Lung (tissue), 12 donors: ENCODE results near the gene PAPLN. TPM values are rescaled to one million over a fixed set of nuclear protein-coding genes. Genes with fewer than 3 reads are reported as not detected.

Experiments used
- ATAC-seq: fragments of 200-7000 bp; cut with Tn5 transposase; one replicate; pipeline ENCODE4 v1.9.1; 2020; ENCODE audit warnings: moderate number of reproducible peaks; ENCODE audit not compliant: insufficient read depth, low FRiP score
- DNase-seq, 3 donors: peaks; one replicate each; pipeline ENCODE4 v3.0.0-alpha.2; 2013 to 2017
- H3K27ac ChIP-seq, 2 donors: one replicate each; pipeline ENCODE4 v1.5.1; 2013; ENCODE audit warnings: mild to moderate bottlenecking in 2 of 2, moderate library complexity in 2 of 2, control low read depth in 1 of 2, inconsistent platforms in 1 of 2, low read depth in 1 of 2, low read length in 1 of 2
- H3K27me3 ChIP-seq, 3 donors: one replicate each; pipeline ENCODE4 v1.5.1; 2013; ENCODE audit warnings: low read length in 2 of 3; ENCODE audit not compliant: control insufficient read depth in 3 of 3, insufficient read depth in 3 of 3
- H3K36me3 ChIP-seq, 4 donors: one replicate each; pipeline ENCODE4 v1.5.1; 2013; ENCODE audit warnings: low read length in 4 of 4, mild to moderate bottlenecking in 1 of 4, moderate library complexity in 1 of 4; ENCODE audit not compliant: control insufficient read depth in 4 of 4, insufficient read depth in 4 of 4
- H3K4me1 ChIP-seq, 5 donors: one replicate each; pipeline ENCODE4 v1.5.1; 2013; ENCODE audit warnings: low read length in 5 of 5, mild to moderate bottlenecking in 2 of 5, moderate library complexity in 1 of 5; ENCODE audit not compliant: control insufficient read depth in 5 of 5, insufficient read depth in 5 of 5
- H3K4me3 ChIP-seq: one replicate; pipeline ENCODE4 v1.5.1; 2013; ENCODE audit warnings: mild to moderate bottlenecking, control low read depth, moderate library complexity
- H3K9ac ChIP-seq, 2 donors: one replicate each; pipeline ENCODE4 v1.5.1; 2013; ENCODE audit warnings: low read length in 2 of 2, control low read depth in 1 of 2; ENCODE audit not compliant: insufficient read depth in 1 of 2
- H3K9me3 ChIP-seq, 4 donors: one replicate each; pipeline ENCODE4 v1.5.1; 2013; ENCODE audit warnings: low read length in 3 of 4, mild to moderate bottlenecking in 1 of 4, moderate library complexity in 1 of 4; ENCODE audit not compliant: control insufficient read depth in 4 of 4, insufficient read depth in 3 of 4
- WGBS, 2 donors: extraction: QIAGEN DNeasy Blood & Tissue Kit; methylation state at CpG; one replicate each; pipeline ENCODE4 v1.1.7; 2013; 5-methylcytosine and 5-hydroxymethylcytosine counted together
- polyA plus RNA-seq, 2 donors: library from polyadenylated mRNA; stranded (reverse); fragments of 200-250 nt; gene quantifications; one replicate each; pipeline ENCODE4 v1.2.1, GENCODE V29; 2013
- total RNA-seq, 2 donors: library from RNA; depleted of rRNA in 1 of 2; stranded (reverse); fragments of >200 nt in 1 of 2; gene quantifications; one replicate each; pipeline ENCODE4 v1.2.1, GENCODE V29; 2014 to 2021
- TF ChIP-seq, protein P1 (sequence below): IDR thresholded peaks from 2 replicates; pipeline ENCODE4 v1.5.1; 2012; ENCODE audit warnings: mild to moderate bottlenecking; ENCODE audit errors: control extremely low read depth, extremely low read depth
- donor health status: control.
- donor health status: control.
- donor health status: Bipolar disorder and iron deficiency.
- donor health status: healthy.
- donor health status: DM: yes; HTN: yes; CAD: no.

PAPLN gene
- total and polyA plus RNA-seq, 4 donors = 2.9 to 18.0 (median 8.3) TPM

DNA sequence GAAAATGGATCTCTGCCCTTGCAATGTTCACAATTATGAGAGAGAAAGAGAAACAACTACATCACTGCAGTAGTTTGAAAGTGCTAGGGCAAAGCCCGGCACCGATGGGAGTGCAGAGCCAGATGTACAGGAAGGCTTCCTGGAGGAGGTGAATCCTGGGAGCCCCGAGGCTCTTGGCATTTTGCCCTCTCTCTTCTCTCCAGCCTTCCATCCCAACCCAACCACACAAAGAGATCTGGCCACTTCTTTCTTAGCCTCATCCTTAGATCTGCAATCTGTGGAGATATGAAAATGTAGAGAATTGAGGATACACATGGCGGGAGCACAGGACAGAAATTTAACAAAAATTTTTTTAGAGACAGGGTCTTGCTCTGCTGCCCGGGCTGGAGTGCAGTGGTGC is 3.3 kb upstream of the PAPLN start:
- Histone ChIP-seq H3K27ac (no peak overlapping the region), H3K27me3 (peaks cover 0 to 16% (median 10%) of the 10 kb centered on the region in 3 donors), H3K36me3 (no peaks in the 10 kb centered on the region), H3K9me3 (peaks cover 0 to 2% (median 0%) of the 10 kb centered on the region in 4 donors), H3K4me1 (peaks cover 0 to 53% (median 18%) of the 10 kb centered on the region in 5 donors), H3K4me3 (no peak overlapping the region), H3K9ac (no peak overlapping the region)
- 83 to 85% methylated on average over 5 of the region's 5 CpGs for WGBS, 2 donors
- ATAC-seq = no peak
- TF ChIP-seq, protein P1, sequence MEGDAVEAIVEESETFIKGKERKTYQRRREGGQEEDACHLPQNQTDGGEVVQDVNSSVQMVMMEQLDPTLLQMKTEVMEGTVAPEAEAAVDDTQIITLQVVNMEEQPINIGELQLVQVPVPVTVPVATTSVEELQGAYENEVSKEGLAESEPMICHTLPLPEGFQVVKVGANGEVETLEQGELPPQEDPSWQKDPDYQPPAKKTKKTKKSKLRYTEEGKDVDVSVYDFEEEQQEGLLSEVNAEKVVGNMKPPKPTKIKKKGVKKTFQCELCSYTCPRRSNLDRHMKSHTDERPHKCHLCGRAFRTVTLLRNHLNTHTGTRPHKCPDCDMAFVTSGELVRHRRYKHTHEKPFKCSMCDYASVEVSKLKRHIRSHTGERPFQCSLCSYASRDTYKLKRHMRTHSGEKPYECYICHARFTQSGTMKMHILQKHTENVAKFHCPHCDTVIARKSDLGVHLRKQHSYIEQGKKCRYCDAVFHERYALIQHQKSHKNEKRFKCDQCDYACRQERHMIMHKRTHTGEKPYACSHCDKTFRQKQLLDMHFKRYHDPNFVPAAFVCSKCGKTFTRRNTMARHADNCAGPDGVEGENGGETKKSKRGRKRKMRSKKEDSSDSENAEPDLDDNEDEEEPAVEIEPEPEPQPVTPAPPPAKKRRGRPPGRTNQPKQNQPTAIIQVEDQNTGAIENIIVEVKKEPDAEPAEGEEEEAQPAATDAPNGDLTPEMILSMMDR = no peak
- DNase-seq = no peak

DNA sequence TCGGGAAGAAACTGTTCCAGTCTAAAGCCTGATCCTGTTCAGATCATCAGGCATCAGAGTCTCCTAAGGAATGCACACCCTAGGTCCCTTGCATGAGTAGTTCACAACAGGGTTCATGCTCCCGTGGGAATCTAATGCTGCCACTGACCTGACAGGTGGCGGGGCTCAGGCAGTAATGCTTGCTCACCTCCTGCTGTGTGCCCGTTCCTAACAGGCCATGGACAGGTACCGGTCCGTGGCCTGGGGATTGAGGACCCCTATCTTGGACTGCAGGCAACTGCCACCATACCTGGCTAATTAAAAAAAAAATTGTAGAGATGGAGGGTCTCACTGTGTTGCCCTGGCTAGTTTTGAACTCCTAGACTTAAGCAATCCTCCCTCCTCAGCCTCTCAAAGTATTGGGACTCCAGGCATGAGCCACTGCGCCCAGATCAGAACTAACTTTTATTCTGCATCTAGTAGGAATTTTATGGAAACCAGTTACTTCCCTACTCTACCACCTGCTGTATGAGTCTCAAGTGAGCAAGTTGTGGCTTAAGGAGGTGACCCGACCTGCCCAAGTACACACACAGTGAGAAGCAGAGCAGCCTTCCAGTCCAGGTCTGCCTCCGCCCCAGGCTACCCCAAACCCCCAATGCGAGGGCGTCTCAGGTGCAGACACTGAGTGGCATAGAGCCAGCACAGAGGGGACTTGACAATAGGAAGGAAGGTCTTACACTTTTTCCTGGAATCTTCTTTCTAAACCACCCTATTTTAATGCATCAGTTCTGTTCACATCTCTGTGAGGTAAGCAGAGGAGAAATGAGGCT is 2.5 kb upstream of the PAPLN start:
- peaks cover 0 to 18% (median 13%) of the 10 kb centered on the region in 3 donors for H3K27me3 ChIP-seq

DNA sequence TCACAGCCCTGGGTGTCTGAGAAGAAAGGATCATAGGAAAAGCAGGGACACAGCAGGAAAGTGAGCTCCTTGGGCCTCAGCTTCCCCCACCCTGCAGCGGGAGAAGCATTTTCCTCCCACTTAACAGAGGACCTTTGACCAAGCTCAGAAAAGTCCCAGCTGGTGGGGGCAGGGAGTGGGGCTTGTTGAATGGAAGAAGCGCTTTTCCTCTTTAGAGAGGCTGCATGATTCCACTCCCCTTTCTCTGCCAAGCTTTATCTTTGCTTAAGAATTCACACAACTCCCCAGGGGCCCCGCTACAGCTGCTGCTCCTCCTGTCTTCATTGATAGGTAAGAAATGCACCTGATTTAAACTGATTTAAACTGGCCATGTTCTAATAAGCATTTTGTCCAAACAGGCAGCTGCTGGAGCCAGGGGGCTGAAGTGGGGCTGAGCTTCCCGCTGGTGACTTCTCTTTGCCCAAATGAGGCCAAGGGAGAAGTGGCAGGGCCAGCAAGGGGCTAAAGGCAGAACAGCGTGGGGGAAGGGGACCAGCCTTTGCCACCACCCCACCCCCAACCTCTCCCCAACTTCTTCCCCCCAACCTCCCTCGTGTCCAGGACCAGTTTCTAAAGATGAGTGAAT is 1.7 kb upstream of the PAPLN start:
- Histone ChIP-seq H3K27me3 (peaks cover 0 to 22% (median 16%) of the 10 kb centered on the region in 3 donors), H3K9me3 (peaks cover 0 to 2% (median 0%) of the 10 kb centered on the region in 4 donors), H3K4me1 (peaks cover 0 to 60% (median 24%) of the 10 kb centered on the region in 5 donors), H3K27ac (no peak overlapping the region), H3K9ac (no peak overlapping the region), H3K4me3 (no peak overlapping the region), H3K36me3 (no peaks in the 10 kb centered on the region)
- ATAC-seq (no peak), DNase-seq (peak; percentile 76 to 86 (median 83))
- TF ChIP-seq, protein P1 = no peak
- 58 to 65% methylated on average over 6 of the region's 6 CpGs for WGBS, 2 donors

More for the DNA sequence above, 2.5 kb upstream of the PAPLN start:
- Histone ChIP-seq H3K36me3 (no peaks in the 10 kb centered on the region), H3K9ac (no peak overlapping the region), H3K4me1 (peaks cover 0 to 58% (median 21%) of the 10 kb centered on the region in 5 donors), H3K27ac (no peak overlapping the region), H3K4me3 (no peak overlapping the region), H3K9me3 (peaks cover 0 to 2% (median 0%) of the 10 kb centered on the region in 4 donors)
- 82 to 86% methylated on average over 11 of the region's 11 CpGs for WGBS, 2 donors
- no peak for ATAC-seq
- DNase-seq = no peak
- TF ChIP-seq, protein P1 = no peak
